ENCODE measurements around the gene FLOT1. TPM values are rescaled to one million over a fixed set of nuclear protein-coding genes. Genes with fewer than 3 reads are reported as not detected.
A peak's percentile ranks its signal among the peaks of the same experiment; 100 is the strongest.
"Not testable (repeated sequence)": the region's sequence is repeated elsewhere in the genome, so short reads cannot be mapped to it uniquely, and the experiment has no call there.

Gene FLOT1
- total RNA-seq, 1 donor from 2014 or later, result 100 TPM

- no peak overlapping the region for H3K4me3 ChIP-seq (ENCODE audit: low read depth, low read length)
- DNase-seq (ENCODE audit: low read depth), result no peak
- no peak for TF ChIP-seq CTCF (conservative IDR thresholded peaks at IDR 0.05; ENCODE audit: low read depth, low read length)
Measured at GRCh38 chr6:30725713-30726505, 16.6 kb downstream of the FLOT1 start.

- no peak overlapping the region for H3K4me3 ChIP-seq (ENCODE audit: low read depth, low read length)
- no peak for DNase-seq (ENCODE audit: low read depth)
- TF ChIP-seq CTCF (conservative IDR thresholded peaks at IDR 0.05; ENCODE audit: low read depth, low read length), result no peak
Measured at GRCh38 chr6:30724906-30725667, 17.4 kb downstream of the FLOT1 start.

- TF ChIP-seq CTCF (conservative IDR thresholded peaks at IDR 0.05; ENCODE audit: low read depth, low read length), result peak; percentile 5
- not testable (repeated sequence) for H3K4me3 ChIP-seq (ENCODE audit: low read depth, low read length); DNase-seq (ENCODE audit: low read depth)
Measured at GRCh38 chr6:30723843-30724741, 18.4 kb downstream of the FLOT1 start.

GRCh38 chr6:30723159-30723842 lies 19.2 kb downstream of the FLOT1 start:
- DNase-seq (ENCODE audit: low read depth), result not testable (repeated sequence)
- H3K4me3 ChIP-seq (ENCODE audit: low read depth, low read length), result peak overlapping the region; percentile 91

GRCh38 chr6:30722280-30723112 lies 20.0 kb downstream of the FLOT1 start:
- no peak for DNase-seq (ENCODE audit: low read depth)
- H3K4me3 ChIP-seq (ENCODE audit: low read depth, low read length), result peak overlapping the region; percentile 91
- TF ChIP-seq CTCF (conservative IDR thresholded peaks at IDR 0.05; ENCODE audit: low read depth, low read length), result peak; percentile 94

- peak overlapping the region; percentile 91 for H3K4me3 ChIP-seq (ENCODE audit: low read depth, low read length)
- DNase-seq (ENCODE audit: low read depth), result not testable (repeated sequence)
Measured at GRCh38 chr6:30722025-30722279, 20.5 kb downstream of the FLOT1 start.

Data from epithelial cell of proximal tubule (primary cell).